HEK293 (cell line): ENCODE results near the gene COX7B2.

Experiments used
- CTCF ChIA-PET: fragments of 350-600 bp; formaldehyde crosslinking; extraction: SDS; loops from one replicate; lab custom pipeline; 2021; ENCODE audit warnings: antibody characterized with exemption; lab: Yijun Ruan, JAX
- POLR2A ChIA-PET: fragments of 300-600 bp; formaldehyde crosslinking; extraction: SDS; loops from one replicate; lab custom pipeline; 2020; ENCODE audit warnings: antibody characterized with exemption, inconsistent platforms; lab: Yijun Ruan, JAX
- H3K27ac ChIP-seq: fragments of 200-500 bp; sonication (Bioruptor generic); 2 replicates; pipeline ENCODE4 v1.5.1; 2014; ENCODE audit warnings: low read depth, low read length, control low read depth, inconsistent platforms; ENCODE audit errors: extremely low read depth
- H3K36me3 ChIP-seq, 2 experiments: fragments of 200-500 bp in 1 of 2; sonication (Bioruptor generic) in 1 of 2; 1 replicate in 1 of 2; 2 replicates in 1 of 2; pipeline ENCODE4 v1.5.1; 2014 to 2017; ENCODE audit warnings: inconsistent platforms in 2 of 2, low read length in 2 of 2; ENCODE audit not compliant: control insufficient read depth in 2 of 2, insufficient read depth in 1 of 2
- H3K4me1 ChIP-seq: fragments of 200-500 bp; sonication (Bioruptor generic); 2 replicates; pipeline ENCODE4 v1.5.1; 2014; ENCODE audit warnings: mild to moderate bottlenecking, low read length, inconsistent platforms; ENCODE audit not compliant: control insufficient read depth, insufficient read depth
- H3K4me3 ChIP-seq: 2 replicates; pipeline ENCODE4 v1.5.1; 2011; ENCODE audit warnings: low read depth, mild to moderate bottlenecking, control low read depth, low read length, moderate library complexity
- H3K9me3 ChIP-seq: fragments of 200-500 bp; sonication (Bioruptor generic); 2 replicates; pipeline ENCODE4 v1.5.1; 2014; ENCODE audit warnings: low read depth, low read length, inconsistent platforms; ENCODE audit not compliant: control insufficient read depth, insufficient read depth
- KLF8 ChIP-seq: fragments of 450-650 bp; formaldehyde crosslinking; IDR thresholded peaks from 2 replicates; pipeline ENCODE4 v1.5.1; 2016; ENCODE audit warnings: missing biosample characterization, missing genetic modification characterization
- KLF9 ChIP-seq: fragments of 450-650 bp; formaldehyde crosslinking; IDR thresholded peaks from 2 replicates; pipeline ENCODE4 v1.5.1; 2016; ENCODE audit warnings: missing biosample characterization, missing genetic modification characterization, low read depth
- PRDM1 ChIP-seq: fragments of 450-650 bp; formaldehyde crosslinking; IDR thresholded peaks from 2 replicates; pipeline ENCODE4; 2016; ENCODE audit warnings: missing biosample characterization, missing genetic modification characterization
- SALL2 ChIP-seq: fragments of 450-650 bp; formaldehyde crosslinking; IDR thresholded peaks from 2 replicates; pipeline ENCODE4 v1.5.0; 2017; ENCODE audit warnings: missing biosample characterization, mild to moderate bottlenecking, missing genetic modification characterization, borderline replicate concordance
- SCRT1 ChIP-seq: fragments of 450-650 bp; formaldehyde crosslinking; IDR thresholded peaks from 2 replicates; pipeline ENCODE4 v1.5.1; 2016; ENCODE audit warnings: missing biosample characterization, missing genetic modification characterization, borderline replicate concordance
- ZBTB7A ChIP-seq: fragments of 450-650 bp; formaldehyde crosslinking; IDR thresholded peaks from 2 replicates; pipeline ENCODE4 v1.5.1; 2016; ENCODE audit warnings: low read depth, missing biosample characterization, missing genetic modification characterization
- ZNF175 ChIP-seq: fragments of 450-650 bp; formaldehyde crosslinking; IDR thresholded peaks from 2 replicates; pipeline ENCODE4 v1.5.1; 2016; ENCODE audit warnings: missing biosample characterization, missing genetic modification characterization
- ZNF433 ChIP-seq: fragments of 450-650 bp; formaldehyde crosslinking; IDR thresholded peaks from 2 replicates; pipeline ENCODE4 v1.5.1; 2016; ENCODE audit warnings: missing biosample characterization, missing genetic modification characterization, low read depth
- ZNF473 ChIP-seq: fragments of 450-650 bp; formaldehyde crosslinking; IDR thresholded peaks from 2 replicates; pipeline ENCODE4 v1.5.1; 2017; ENCODE audit warnings: missing biosample characterization, missing genetic modification characterization
- ZNF501 ChIP-seq: fragments of 450-650 bp; formaldehyde crosslinking; IDR thresholded peaks from 2 replicates; pipeline ENCODE4 v1.5.1; 2016; ENCODE audit warnings: missing biosample characterization, missing genetic modification characterization
- ZNF530 ChIP-seq: fragments of 450-650 bp; formaldehyde crosslinking; IDR thresholded peaks from 2 replicates; pipeline ENCODE4 v1.5.1; 2016; ENCODE audit warnings: low read depth, missing biosample characterization, missing genetic modification characterization
- ZNF548 ChIP-seq: fragments of 450-650 bp; formaldehyde crosslinking; IDR thresholded peaks from 2 replicates; pipeline ENCODE4 v1.5.1; 2016; ENCODE audit warnings: missing biosample characterization, missing genetic modification characterization
- ZNF549 ChIP-seq: fragments of 450-650 bp; IDR thresholded peaks from 2 replicates; pipeline ENCODE4 v1.5.1; 2018; ENCODE audit warnings: missing biosample characterization, missing genetic modification characterization, mild to moderate bottlenecking, inconsistent platforms, moderate library complexity
- ZNF560 ChIP-seq: fragments of 450-650 bp; formaldehyde crosslinking; IDR thresholded peaks from 2 replicates; pipeline ENCODE4 v1.5.1; 2017; ENCODE audit warnings: missing biosample characterization, missing genetic modification characterization, borderline replicate concordance
- ZNF585B ChIP-seq: fragments of 450-650 bp; formaldehyde crosslinking; IDR thresholded peaks from 2 replicates; pipeline ENCODE4 v1.5.1; 2016; ENCODE audit warnings: missing biosample characterization, missing genetic modification characterization
- ZNF610 ChIP-seq: fragments of 450-650 bp; formaldehyde crosslinking; IDR thresholded peaks from 2 replicates; pipeline ENCODE4 v1.5.1; 2016; ENCODE audit warnings: missing biosample characterization, missing genetic modification characterization, borderline replicate concordance
- ZNF660 ChIP-seq: fragments of 450-650 bp; IDR thresholded peaks from 2 replicates; pipeline ENCODE4 v1.5.1; 2018; ENCODE audit warnings: missing biosample characterization, mild to moderate bottlenecking, missing genetic modification characterization
- ZNF670 ChIP-seq: fragments of 450-650 bp; formaldehyde crosslinking; IDR thresholded peaks from 2 replicates; pipeline ENCODE4 v1.5.1; 2016; ENCODE audit warnings: missing biosample characterization, missing genetic modification characterization, low read depth
- TF ChIP-seq, protein P1 (sequence below): fragments of 450-650 bp; IDR thresholded peaks from 2 replicates; pipeline ENCODE4 v1.5.1; 2018; ENCODE audit warnings: missing biosample characterization, missing genetic modification characterization
- TF ChIP-seq, protein P2 (sequence below): fragments of 450-650 bp; formaldehyde crosslinking; IDR thresholded peaks from 2 replicates; pipeline ENCODE4 v1.5.1; 2016; ENCODE audit warnings: missing biosample characterization, missing genetic modification characterization
- TF ChIP-seq, protein P3 (sequence below): fragments of 450-650 bp; formaldehyde crosslinking; conservative IDR thresholded peaks from 2 replicates; pipeline ENCODE4 v1.5.1; 2016; ENCODE audit warnings: low read depth, missing biosample characterization, missing genetic modification characterization
- TF ChIP-seq, protein P4 (sequence below): fragments of 450-650 bp; formaldehyde crosslinking; IDR thresholded peaks from 2 replicates; pipeline ENCODE4 v1.5.1; 2016; ENCODE audit warnings: missing biosample characterization, missing genetic modification characterization
- TF ChIP-seq, protein P5 (sequence below): fragments of 450-650 bp; formaldehyde crosslinking; IDR thresholded peaks from 2 replicates; pipeline ENCODE4 v1.5.1; 2017; ENCODE audit warnings: missing biosample characterization, missing genetic modification characterization
- TF ChIP-seq, protein P6 (sequence below): fragments of 450-650 bp; formaldehyde crosslinking; IDR thresholded peaks from 2 replicates; pipeline ENCODE4 v1.5.1; 2016; ENCODE audit warnings: missing biosample characterization, missing genetic modification characterization, low read depth
- TF ChIP-seq, protein P7 (sequence below): fragments of 450-650 bp; formaldehyde crosslinking; IDR thresholded peaks from 2 replicates; pipeline ENCODE4 v1.5.1; 2016; ENCODE audit warnings: missing biosample characterization, missing genetic modification characterization

COX7B2 gene

DNA sequence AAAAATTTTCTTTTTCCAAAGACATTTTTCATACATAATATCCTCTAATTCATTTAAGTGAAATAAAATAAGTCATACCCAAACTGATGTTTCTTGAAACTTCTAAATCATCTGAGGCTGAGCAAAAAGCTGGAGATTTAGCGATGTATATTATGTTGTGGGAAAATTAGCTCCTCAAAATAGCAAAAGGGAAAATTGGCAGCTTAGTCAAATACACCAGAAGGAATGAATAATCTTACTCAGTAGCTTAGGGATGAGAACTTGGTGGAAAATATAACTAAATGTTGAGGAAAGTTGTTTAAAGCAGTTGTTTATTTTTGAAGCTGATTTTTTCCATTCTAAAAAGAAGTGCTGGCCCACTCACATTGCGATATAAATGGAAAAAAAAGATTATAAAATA lies 43.4 kb upstream of the COX7B2 start:
- TF ChIP-seq ZNF548 (tag by site-specific recombination) (no peak), ZNF660 (tag by site-specific recombination) (no peak), ZNF473 (tag by site-specific recombination) (no peak), ZNF670 (no peak), SCRT1 (tag by site-specific recombination) (no peak), ZNF175 (tag by site-specific recombination) (no peak), ZNF530 (tag by site-specific recombination) (no peak), KLF9 (tag by site-specific recombination) (no peak), ZBTB7A (tag by site-specific recombination) (no peak), ZNF610 (tag by site-specific recombination) (no peak), PRDM1 (tag by site-specific recombination) (no peak), ZNF501 (tag by site-specific recombination) (no peak)
- TF ChIP-seq, protein P1, sequence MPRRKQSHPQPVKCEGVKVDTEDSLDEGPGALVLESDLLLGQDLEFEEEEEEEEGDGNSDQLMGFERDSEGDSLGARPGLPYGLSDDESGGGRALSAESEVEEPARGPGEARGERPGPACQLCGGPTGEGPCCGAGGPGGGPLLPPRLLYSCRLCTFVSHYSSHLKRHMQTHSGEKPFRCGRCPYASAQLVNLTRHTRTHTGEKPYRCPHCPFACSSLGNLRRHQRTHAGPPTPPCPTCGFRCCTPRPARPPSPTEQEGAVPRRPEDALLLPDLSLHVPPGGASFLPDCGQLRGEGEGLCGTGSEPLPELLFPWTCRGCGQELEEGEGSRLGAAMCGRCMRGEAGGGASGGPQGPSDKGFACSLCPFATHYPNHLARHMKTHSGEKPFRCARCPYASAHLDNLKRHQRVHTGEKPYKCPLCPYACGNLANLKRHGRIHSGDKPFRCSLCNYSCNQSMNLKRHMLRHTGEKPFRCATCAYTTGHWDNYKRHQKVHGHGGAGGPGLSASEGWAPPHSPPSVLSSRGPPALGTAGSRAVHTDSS, result no peak
- TF ChIP-seq, protein P2, sequence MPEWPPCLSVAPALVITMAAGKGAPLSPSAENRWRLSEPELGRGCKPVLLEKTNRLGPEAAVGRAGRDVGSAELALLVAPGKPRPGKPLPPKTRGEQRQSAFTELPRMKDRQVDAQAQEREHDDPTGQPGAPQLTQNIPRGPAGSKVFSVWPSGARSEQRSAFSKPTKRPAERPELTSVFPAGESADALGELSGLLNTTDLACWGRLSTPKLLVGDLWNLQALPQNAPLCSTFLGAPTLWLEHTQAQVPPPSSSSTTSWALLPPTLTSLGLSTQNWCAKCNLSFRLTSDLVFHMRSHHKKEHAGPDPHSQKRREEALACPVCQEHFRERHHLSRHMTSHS (tag by site-specific recombination), result no peak
- POLR2A ChIA-PET, result no interaction called here

DNA sequence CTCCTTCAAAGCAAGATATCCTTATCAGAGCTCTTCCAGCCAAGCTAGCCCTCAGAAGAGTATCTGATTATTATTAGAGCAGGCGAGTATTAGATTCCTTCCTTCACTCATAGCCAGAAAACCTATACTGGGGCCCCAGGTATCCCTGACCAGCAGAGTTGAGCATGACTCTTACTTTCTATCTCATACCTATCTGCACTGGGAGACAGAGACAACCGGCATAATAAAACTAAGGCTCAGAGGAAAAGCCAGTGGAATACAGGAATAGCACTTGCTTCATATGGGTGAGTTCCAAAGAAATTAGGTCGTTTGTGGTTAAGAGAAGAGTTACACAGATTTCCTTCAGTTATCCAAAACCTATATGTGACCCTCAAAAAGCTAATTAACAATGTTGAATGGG lies 41.8 kb upstream of the COX7B2 start:
- H3K27ac ChIP-seq, result no peak overlapping the region
- POLR2A ChIA-PET, result no interaction called here
- H3K4me3 ChIP-seq, result no peak overlapping the region
- H3K4me1 ChIP-seq, result no peaks in the 10 kb centered on the region
- CTCF ChIA-PET, result no interaction called here
- H3K9me3 ChIP-seq, result no peaks in the 10 kb centered on the region
- H3K36me3 ChIP-seq, result no peaks in the 10 kb centered on the region
- TF ChIP-seq ZNF585B (no peak), ZNF549 (tag by site-specific recombination) (no peak), ZNF560 (tag by site-specific recombination) (no peak), ZNF530 (tag by site-specific recombination) (no peak), KLF8 (tag by site-specific recombination) (no peak), ZNF433 (tag by site-specific recombination) (no peak), SALL2 (tag by site-specific recombination) (no peak)
- TF ChIP-seq, protein P3, sequence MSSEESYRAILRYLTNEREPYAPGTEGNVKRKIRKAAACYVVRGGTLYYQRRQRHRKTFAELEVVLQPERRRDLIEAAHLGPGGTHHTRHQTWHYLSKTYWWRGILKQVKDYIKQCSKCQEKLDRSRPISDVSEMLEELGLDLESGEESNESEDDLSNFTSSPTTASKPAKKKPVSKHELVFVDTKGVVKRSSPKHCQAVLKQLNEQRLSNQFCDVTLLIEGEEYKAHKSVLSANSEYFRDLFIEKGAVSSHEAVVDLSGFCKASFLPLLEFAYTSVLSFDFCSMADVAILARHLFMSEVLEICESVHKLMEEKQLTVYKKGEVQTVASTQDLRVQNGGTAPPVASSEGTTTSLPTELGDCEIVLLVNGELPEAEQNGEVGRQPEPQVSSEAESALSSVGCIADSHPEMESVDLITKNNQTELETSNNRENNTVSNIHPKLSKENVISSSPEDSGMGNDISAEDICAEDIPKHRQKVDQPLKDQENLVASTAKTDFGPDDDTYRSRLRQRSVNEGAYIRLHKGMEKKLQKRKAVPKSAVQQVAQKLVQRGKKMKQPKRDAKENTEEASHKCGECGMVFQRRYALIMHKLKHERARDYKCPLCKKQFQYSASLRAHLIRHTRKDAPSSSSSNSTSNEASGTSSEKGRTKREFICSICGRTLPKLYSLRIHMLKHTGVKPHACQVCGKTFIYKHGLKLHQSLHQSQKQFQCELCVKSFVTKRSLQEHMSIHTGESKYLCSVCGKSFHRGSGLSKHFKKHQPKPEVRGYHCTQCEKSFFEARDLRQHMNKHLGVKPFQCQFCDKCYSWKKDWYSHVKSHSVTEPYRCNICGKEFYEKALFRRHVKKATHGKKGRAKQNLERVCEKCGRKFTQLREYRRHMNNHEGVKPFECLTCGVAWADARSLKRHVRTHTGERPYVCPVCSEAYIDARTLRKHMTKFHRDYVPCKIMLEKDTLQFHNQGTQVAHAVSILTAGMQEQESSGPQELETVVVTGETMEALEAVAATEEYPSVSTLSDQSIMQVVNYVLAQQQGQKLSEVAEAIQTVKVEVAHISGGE (tag by site-specific recombination), result no peak
- TF ChIP-seq, protein P4, sequence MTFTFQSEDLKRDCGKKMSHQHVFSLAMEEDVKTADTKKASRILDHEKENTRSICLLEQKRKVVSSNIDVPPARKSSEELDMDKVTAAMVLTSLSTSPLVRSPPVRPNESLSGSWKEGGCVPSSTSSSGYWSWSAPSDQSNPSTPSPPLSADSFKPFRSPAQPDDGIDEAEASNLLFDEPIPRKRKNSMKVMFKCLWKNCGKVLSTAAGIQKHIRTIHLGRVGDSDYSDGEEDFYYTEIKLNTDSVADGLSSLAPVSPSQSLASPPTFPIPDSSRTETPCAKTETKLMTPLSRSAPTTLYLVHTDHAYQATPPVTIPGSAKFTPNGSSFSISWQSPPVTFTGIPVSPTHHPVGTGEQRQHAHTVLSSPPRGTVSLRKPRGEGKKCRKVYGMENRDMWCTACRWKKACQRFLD (tag by site-specific recombination), result no peak
- TF ChIP-seq, protein P5, sequence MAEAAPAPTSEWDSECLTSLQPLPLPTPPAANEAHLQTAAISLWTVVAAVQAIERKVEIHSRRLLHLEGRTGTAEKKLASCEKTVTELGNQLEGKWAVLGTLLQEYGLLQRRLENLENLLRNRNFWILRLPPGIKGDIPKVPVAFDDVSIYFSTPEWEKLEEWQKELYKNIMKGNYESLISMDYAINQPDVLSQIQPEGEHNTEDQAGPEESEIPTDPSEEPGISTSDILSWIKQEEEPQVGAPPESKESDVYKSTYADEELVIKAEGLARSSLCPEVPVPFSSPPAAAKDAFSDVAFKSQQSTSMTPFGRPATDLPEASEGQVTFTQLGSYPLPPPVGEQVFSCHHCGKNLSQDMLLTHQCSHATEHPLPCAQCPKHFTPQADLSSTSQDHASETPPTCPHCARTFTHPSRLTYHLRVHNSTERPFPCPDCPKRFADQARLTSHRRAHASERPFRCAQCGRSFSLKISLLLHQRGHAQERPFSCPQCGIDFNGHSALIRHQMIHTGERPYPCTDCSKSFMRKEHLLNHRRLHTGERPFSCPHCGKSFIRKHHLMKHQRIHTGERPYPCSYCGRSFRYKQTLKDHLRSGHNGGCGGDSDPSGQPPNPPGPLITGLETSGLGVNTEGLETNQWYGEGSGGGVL (tag by site-specific recombination), result no peak
- TF ChIP-seq, protein P6, sequence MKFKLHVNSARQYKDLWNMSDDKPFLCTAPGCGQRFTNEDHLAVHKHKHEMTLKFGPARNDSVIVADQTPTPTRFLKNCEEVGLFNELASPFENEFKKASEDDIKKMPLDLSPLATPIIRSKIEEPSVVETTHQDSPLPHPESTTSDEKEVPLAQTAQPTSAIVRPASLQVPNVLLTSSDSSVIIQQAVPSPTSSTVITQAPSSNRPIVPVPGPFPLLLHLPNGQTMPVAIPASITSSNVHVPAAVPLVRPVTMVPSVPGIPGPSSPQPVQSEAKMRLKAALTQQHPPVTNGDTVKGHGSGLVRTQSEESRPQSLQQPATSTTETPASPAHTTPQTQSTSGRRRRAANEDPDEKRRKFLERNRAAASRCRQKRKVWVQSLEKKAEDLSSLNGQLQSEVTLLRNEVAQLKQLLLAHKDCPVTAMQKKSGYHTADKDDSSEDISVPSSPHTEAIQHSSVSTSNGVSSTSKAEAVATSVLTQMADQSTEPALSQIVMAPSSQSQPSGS (tag by site-specific recombination), result no peak
- TF ChIP-seq, protein P7, sequence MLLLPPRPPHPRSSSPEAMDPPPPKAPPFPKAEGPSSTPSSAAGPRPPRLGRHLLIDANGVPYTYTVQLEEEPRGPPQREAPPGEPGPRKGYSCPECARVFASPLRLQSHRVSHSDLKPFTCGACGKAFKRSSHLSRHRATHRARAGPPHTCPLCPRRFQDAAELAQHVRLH (tag by site-specific recombination), result no peak

More for the DNA sequence above, 43.4 kb upstream of the COX7B2 start:
- CTCF ChIA-PET, result no interaction called here
- Histone ChIP-seq H3K27ac (no peak overlapping the region), H3K4me1 (no peaks in the 10 kb centered on the region), H3K9me3 (no peaks in the 10 kb centered on the region), H3K36me3 (no peaks in the 10 kb centered on the region), H3K4me3 (no peak overlapping the region)
